HFF-Myc (cell line): Measurements from ENCODE around the gene SNED1.

Experiments used
- DNase-seq: peaks from one replicate; pipeline ENCODE4 v3.0.0-alpha.2; 2011; ENCODE audit warnings: low read depth; ENCODE audit errors: extremely low read depth
- H3K4me3 ChIP-seq: replicated peaks from 2 replicates; pipeline ENCODE4 v1.5.1; 2011; ENCODE audit warnings: low read depth, mild to moderate bottlenecking, control low read depth, low read length
- CTCF ChIP-seq: IDR thresholded peaks from 2 replicates; pipeline ENCODE4 v1.5.1; 2012; ENCODE audit warnings: mild to moderate bottlenecking, low read depth, low read length, control low read depth; ENCODE audit errors: missing control alignments

SNED1 gene

GRCh38 chr2:241135737-241136136, 137.3 kb downstream of the SNED1 start:
- no peak overlapping the region for H3K4me3 ChIP-seq
- DNase-seq = no peak
- TF ChIP-seq CTCF = no peak

- H3K4me3 ChIP-seq = no peak overlapping the region
- no peak for TF ChIP-seq CTCF
- DNase-seq = no peak
These were observed 137.8 kb downstream of the SNED1 start for GRCh38 chr2:241136191-241136590.

GRCh38 chr2:241136661-241137260, 138.3 kb downstream of the SNED1 start:
- no peak overlapping the region for H3K4me3 ChIP-seq
- TF ChIP-seq CTCF = no peak
- no peak for DNase-seq

GRCh38 chr2:241137276-241138190, 139.1 kb downstream of the SNED1 start:
- no peak overlapping the region for H3K4me3 ChIP-seq
- no peak for DNase-seq
- no peak for TF ChIP-seq CTCF

- TF ChIP-seq CTCF = no peak
- H3K4me3 ChIP-seq = no peak overlapping the region
- DNase-seq = no peak
These were observed 140.1 kb downstream of the SNED1 start for GRCh38 chr2:241138471-241138870.

- no peak overlapping the region for H3K4me3 ChIP-seq
- no peak for DNase-seq
- TF ChIP-seq CTCF = no peak
These were observed 141.4 kb downstream of the SNED1 start for GRCh38 chr2:241139531-241140444.
